Measurements from ENCODE around the gene PRELID1.

The PRELID1 gene

GRCh38 chr5:177299697-177300096 is 3.9 kb upstream of the PRELID1 start:
- FAIRE-seq (no peak), DNase-seq (ENCODE audit: insufficient read length, low spot score) (no peak)

GRCh38 chr5:177300236-177300880 is 3.2 kb upstream of the PRELID1 start:
- FAIRE-seq, result no peak
- no peak for DNase-seq (ENCODE audit: insufficient read length, low spot score)
- no peak for TF ChIP-seq CTCF (IDR thresholded peaks at IDR 0.05; ENCODE audit: insufficient read depth, missing control alignments)

More at GRCh38 chr5:177299697-177300096, 3.9 kb upstream of the PRELID1 start:
- no peak for TF ChIP-seq CTCF (IDR thresholded peaks at IDR 0.05; ENCODE audit: insufficient read depth, missing control alignments)

GRCh38 chr5:177300951-177301350 is 2.6 kb upstream of the PRELID1 start:
- TF ChIP-seq CTCF (IDR thresholded peaks at IDR 0.05; ENCODE audit: insufficient read depth, missing control alignments), result no peak
- no peak for FAIRE-seq

GRCh38 chr5:177301503-177302165 is 2.0 kb upstream of the PRELID1 start:
- DNase-seq (ENCODE audit: insufficient read length, low spot score) (no peak), FAIRE-seq (no peak)
- no peak for TF ChIP-seq CTCF (IDR thresholded peaks at IDR 0.05; ENCODE audit: insufficient read depth, missing control alignments)

More at GRCh38 chr5:177300951-177301350, 2.6 kb upstream of the PRELID1 start:
- DNase-seq (ENCODE audit: insufficient read length, low spot score), result no peak

DNA sequence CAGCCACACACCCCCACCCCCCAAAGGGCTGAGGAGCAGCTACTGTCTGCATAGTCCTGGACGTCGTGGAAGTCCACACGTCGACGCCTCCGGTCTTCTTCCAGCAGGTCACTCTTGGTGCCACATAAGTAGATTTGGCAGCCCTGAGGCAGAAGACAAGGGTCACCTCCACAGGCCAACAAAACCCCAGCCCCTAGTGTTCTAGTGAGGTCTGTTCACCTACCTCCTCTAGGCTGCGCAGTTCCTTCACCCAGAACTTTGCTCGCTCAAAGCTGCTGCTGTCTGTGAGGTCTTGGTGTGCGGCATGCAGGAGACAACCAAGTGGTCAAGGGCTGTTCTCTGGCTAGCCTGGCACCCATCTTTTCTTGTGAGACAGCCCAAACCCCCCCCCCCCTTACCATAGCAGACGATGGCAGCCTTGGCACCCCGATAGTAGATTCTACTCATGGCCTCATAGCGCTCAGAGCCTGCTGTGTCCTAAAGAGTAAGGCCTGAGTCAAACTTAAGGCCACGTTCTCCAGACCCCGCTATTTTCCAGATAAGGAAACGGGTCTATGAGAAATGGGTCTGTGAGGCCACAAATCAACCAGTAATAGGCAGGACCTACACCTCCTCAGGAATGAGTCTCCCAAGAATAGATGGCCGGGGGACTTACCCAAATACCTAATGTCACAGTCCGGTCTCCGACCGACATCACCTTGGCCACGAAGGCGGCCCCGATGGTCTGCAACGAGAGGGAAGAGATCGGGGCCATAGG is 1.1 kb upstream of the PRELID1 start:
- DNase-seq (ENCODE audit: insufficient read length, low spot score) (no peak), FAIRE-seq (no peak)

DNA sequence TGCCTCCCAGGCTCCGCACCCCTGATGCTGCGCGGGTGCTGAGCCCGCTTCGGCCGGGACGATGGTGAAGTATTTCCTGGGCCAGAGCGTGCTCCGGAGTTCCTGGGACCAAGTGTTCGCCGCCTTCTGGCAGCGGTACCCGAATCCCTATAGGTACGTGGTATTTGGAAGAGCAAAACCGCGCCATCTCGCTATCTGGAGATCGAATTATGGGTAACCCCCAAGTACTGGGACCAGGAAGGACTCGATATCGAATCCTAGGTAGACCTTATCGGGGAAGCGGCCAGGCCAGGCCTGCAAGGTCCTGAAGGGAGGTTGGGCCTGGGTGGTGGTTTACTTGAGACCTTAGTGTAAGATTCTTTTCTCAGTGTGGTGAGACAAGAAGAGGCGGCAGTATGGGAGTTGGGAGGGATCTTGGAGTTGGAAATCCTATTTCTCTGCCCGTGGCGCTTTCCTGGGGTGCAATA is 359 bp downstream of the PRELID1 start:
- no peak for DNase-seq (ENCODE audit: insufficient read length, low spot score)
- TF ChIP-seq CTCF (IDR thresholded peaks at IDR 0.05; ENCODE audit: insufficient read depth, missing control alignments), result no peak

More for the DNA sequence above, 1.1 kb upstream of the PRELID1 start:
- TF ChIP-seq CTCF (IDR thresholded peaks at IDR 0.05; ENCODE audit: insufficient read depth, missing control alignments), result no peak

More for the DNA sequence above, 359 bp downstream of the PRELID1 start:
- FAIRE-seq, result no peak
